ENCODE measurements around the gene BCOR. TPM values are rescaled to one million over a fixed set of nuclear protein-coding genes. Genes with fewer than 3 reads are reported as not detected.

BCOR gene
- total RNA-seq, 2 experiments from 2014 or later, result 26.1 to 26.3 TPM

GRCh38 chrX:40076750-40077575 lies 20.8 kb downstream of the BCOR start:
- no peak overlapping the region for H3K27ac Mint-ChIP-seq
- no peaks in the 10 kb centered on the region for H3K27me3 Mint-ChIP-seq
- peaks cover 50% of the 10 kb centered on the region for H3K36me3 Mint-ChIP-seq (ENCODE audit: low read depth)
- H3K4me3 Mint-ChIP-seq, result no peak overlapping the region
- ChIA-PET CTCF (no interaction called here), POLR2A (interaction anchor here (0.7 to 0.8 kb wide), 2 partner anchors 18 to 21 kb away, joined by 3 to 4 read pairs; partner anchors contain the start of gene BCOR)
- Histone ChIP-seq H3K36me3 (ENCODE audit: insufficient read depth, low read length) (peaks cover 40% of the 10 kb centered on the region), H3K4me1 (ENCODE audit: insufficient read depth, low read length) (peaks cover 20% of the 10 kb centered on the region), H3K27me3 (ENCODE audit: control insufficient read depth in 1 of 2, insufficient read depth in 2 of 2, low read length in 2 of 2) (no peaks in the 10 kb centered on the region), H3K9me3 (ENCODE audit: control insufficient read depth in 1 of 2, insufficient read depth in 1 of 2, low read length in 2 of 2) (no peaks in the 10 kb centered on the region), H3K27ac (ENCODE audit: low read depth in 1 of 2, low read length in 2 of 2) (no peak overlapping the region), H3K4me3 (ENCODE audit: low read length) (no peak overlapping the region)
- TF ChIP-seq CTCF (IDR thresholded peaks at IDR 0.05), result no peak
- intact Hi-C loops (cut with DNase I, micrococcal nuclease), result no loop called here
- no peaks in the 10 kb centered on the region for H3K9me3 Mint-ChIP-seq
- ATAC-seq (ENCODE audit: poor library complexity), result no peak
- DNase-seq, result no peak
- H3K4me1 Mint-ChIP-seq (ENCODE audit: low read depth), result peaks cover 17% of the 10 kb centered on the region

- CTCF ChIA-PET, result no interaction called here
- TF ChIP-seq CTCF (IDR thresholded peaks at IDR 0.05), result no peak
- no peaks in the 10 kb centered on the region for H3K27me3 Mint-ChIP-seq
- POLR2A ChIA-PET, result no interaction called here
- H3K4me3 Mint-ChIP-seq, result no peak overlapping the region
- DNase-seq (no peak), ATAC-seq (ENCODE audit: poor library complexity) (no peak)
- H3K4me1 Mint-ChIP-seq (ENCODE audit: low read depth), result peaks cover 15% of the 10 kb centered on the region
- Histone ChIP-seq H3K4me3 (ENCODE audit: low read length) (no peak overlapping the region), H3K4me1 (ENCODE audit: insufficient read depth, low read length) (peaks cover 16% of the 10 kb centered on the region), H3K27ac (ENCODE audit: low read depth in 1 of 2, low read length in 2 of 2) (no peak overlapping the region), H3K36me3 (ENCODE audit: insufficient read depth, low read length) (peaks cover 53% of the 10 kb centered on the region), H3K9me3 (ENCODE audit: control insufficient read depth in 1 of 2, insufficient read depth in 1 of 2, low read length in 2 of 2) (no peaks in the 10 kb centered on the region), H3K27me3 (ENCODE audit: control insufficient read depth in 1 of 2, insufficient read depth in 2 of 2, low read length in 2 of 2) (no peaks in the 10 kb centered on the region)
- no peak overlapping the region for H3K27ac Mint-ChIP-seq
- peaks cover 70% of the 10 kb centered on the region for H3K36me3 Mint-ChIP-seq (ENCODE audit: low read depth)
- intact Hi-C loops (cut with DNase I, micrococcal nuclease), result no loop called here
- no peaks in the 10 kb centered on the region for H3K9me3 Mint-ChIP-seq
Measured at GRCh38 chrX:40074959-40075332, 22.8 kb downstream of the BCOR start.

GRCh38 chrX:40074080-40074958 lies 23.4 kb downstream of the BCOR start:
- peaks cover 15% of the 10 kb centered on the region for H3K4me1 Mint-ChIP-seq (ENCODE audit: low read depth)
- POLR2A ChIA-PET, result no interaction called here

More at GRCh38 chrX:40074080-40074958, 23.4 kb downstream of the BCOR start:
- Histone ChIP-seq H3K9me3 (ENCODE audit: control insufficient read depth in 1 of 2, insufficient read depth in 1 of 2, low read length in 2 of 2) (no peaks in the 10 kb centered on the region), H3K36me3 (ENCODE audit: insufficient read depth, low read length) (peaks cover 59% of the 10 kb centered on the region), H3K27ac (ENCODE audit: low read depth in 1 of 2, low read length in 2 of 2) (no peak overlapping the region), H3K27me3 (ENCODE audit: control insufficient read depth in 1 of 2, insufficient read depth in 2 of 2, low read length in 2 of 2) (no peaks in the 10 kb centered on the region), H3K4me1 (ENCODE audit: insufficient read depth, low read length) (peaks cover 14% of the 10 kb centered on the region), H3K4me3 (ENCODE audit: low read length) (no peak overlapping the region)
- H3K9me3 Mint-ChIP-seq, result no peaks in the 10 kb centered on the region
- H3K4me3 Mint-ChIP-seq, result no peak overlapping the region
- intact Hi-C loops (cut with DNase I, micrococcal nuclease), result no loop called here
- no peaks in the 10 kb centered on the region for H3K27me3 Mint-ChIP-seq
- no peak for TF ChIP-seq CTCF (IDR thresholded peaks at IDR 0.05)
- CTCF ChIA-PET, result no interaction called here
- no peak overlapping the region for H3K27ac Mint-ChIP-seq
- no peak for ATAC-seq (ENCODE audit: poor library complexity)
- peaks cover 73% of the 10 kb centered on the region for H3K36me3 Mint-ChIP-seq (ENCODE audit: low read depth)
- no peak for DNase-seq
